ACC112 (cell line): ENCODE measurements around the gene ARHGEF33.

ENCODE experiments used
- H2AFZ ChIP-seq: fragments of 200-600 bp; sonication (generic); one replicate; pipeline ENCODE4 v1.6.0; 2017; ENCODE audit warnings: antibody characterized with exemption, low read length; ENCODE audit not compliant: unreplicated experiment
- H3K27ac ChIP-seq: fragments of 200-600 bp; sonication (generic); 2 replicates; pipeline ENCODE4 v1.5.1; 2014; ENCODE audit warnings: low read depth, mild to moderate bottlenecking, antibody characterized with exemption, low read length, moderate library complexity
- H3K27me3 ChIP-seq: fragments of 200-600 bp; sonication (generic); 2 replicates; pipeline ENCODE4 v1.6.1; 2014; ENCODE audit warnings: mild to moderate bottlenecking, antibody characterized with exemption, low read length, moderate library complexity, mixed read lengths; ENCODE audit not compliant: insufficient read depth
- H3K36me3 ChIP-seq: fragments of 200-600 bp; sonication (generic); 2 replicates; pipeline ENCODE4 v1.6.1; 2016; ENCODE audit warnings: mild to moderate bottlenecking, antibody characterized with exemption, low read length, moderate library complexity, mixed read lengths; ENCODE audit not compliant: insufficient read depth
- H3K4me1 ChIP-seq: fragments of 200-600 bp; sonication (generic); one replicate; pipeline ENCODE4 v1.6.1; 2016; ENCODE audit warnings: low read length, mixed read lengths; ENCODE audit not compliant: insufficient read depth, unreplicated experiment, control insufficient read depth
- H3K4me3 ChIP-seq: fragments of 200-600 bp; sonication (generic); 2 replicates; pipeline ENCODE4 v1.5.1; 2014; ENCODE audit warnings: mild to moderate bottlenecking, low read depth, low read length
- H3K79me2 ChIP-seq: fragments of 200-600 bp; sonication (generic); one replicate; pipeline ENCODE4 v1.6.0; 2016; ENCODE audit warnings: low read length; ENCODE audit not compliant: control insufficient read depth, unreplicated experiment, insufficient read depth

The ARHGEF33 gene

DNA sequence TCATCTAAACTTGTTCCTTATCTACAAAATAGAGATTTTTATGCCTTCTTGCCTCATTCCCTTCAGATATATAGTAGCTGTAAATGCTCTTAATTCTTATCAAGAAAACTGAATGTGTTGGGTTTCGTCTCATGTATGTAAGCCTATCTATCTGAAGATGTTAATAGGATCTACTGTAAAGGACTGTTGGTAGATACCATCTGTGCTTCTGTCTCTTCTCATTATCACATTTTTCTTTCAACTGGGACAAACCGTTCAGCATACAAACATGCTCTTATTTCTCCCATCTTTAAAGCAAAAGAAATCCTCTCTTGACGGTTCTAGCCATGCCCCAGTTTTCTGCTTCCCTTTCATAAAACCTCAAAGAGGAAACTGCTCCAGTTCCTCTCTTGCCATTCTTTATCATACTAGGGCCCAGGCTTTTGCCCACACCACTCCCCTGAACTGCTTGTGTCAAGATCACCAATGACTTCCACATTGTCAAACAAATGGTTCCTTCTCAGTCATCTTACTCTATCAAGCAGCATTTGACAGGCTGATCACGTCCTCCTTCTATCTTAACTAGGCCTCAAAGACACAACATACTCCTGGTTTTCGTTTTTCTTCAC lies 88.7 kb downstream of the ARHGEF33 start:
- Histone ChIP-seq H3K27me3 (no peaks in the 10 kb centered on the region), H2AFZ (no peak overlapping the region), H3K4me3 (no peak overlapping the region), H3K27ac (no peak overlapping the region), H3K4me1 (no peaks in the 10 kb centered on the region), H3K79me2 (no peaks in the 10 kb centered on the region), H3K36me3 (no peaks in the 10 kb centered on the region)

DNA sequence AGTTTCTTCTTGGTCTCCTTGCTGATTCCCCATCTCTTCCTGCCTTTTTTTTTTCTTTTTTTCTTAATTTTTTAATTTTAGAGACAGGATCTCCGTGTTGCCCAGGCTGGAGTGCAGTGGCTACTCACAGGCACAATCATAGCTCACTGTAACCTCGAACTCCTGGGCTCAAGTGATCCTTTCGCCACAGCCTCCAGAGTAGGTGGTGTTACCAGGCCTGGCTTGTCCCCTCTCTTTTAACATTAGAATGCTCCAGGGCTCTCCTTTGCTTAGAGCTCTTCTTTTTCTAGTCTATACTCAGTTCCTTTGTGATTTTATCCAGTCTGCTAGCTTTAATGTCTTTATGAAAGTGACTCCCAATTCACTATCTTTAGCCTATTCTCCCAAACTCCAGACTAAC lies 89.2 kb downstream of the ARHGEF33 start:
- Histone ChIP-seq H2AFZ (no peak overlapping the region), H3K27ac (no peak overlapping the region), H3K27me3 (no peaks in the 10 kb centered on the region), H3K36me3 (no peaks in the 10 kb centered on the region), H3K4me1 (no peaks in the 10 kb centered on the region), H3K79me2 (no peaks in the 10 kb centered on the region), H3K4me3 (no peak overlapping the region)

DNA sequence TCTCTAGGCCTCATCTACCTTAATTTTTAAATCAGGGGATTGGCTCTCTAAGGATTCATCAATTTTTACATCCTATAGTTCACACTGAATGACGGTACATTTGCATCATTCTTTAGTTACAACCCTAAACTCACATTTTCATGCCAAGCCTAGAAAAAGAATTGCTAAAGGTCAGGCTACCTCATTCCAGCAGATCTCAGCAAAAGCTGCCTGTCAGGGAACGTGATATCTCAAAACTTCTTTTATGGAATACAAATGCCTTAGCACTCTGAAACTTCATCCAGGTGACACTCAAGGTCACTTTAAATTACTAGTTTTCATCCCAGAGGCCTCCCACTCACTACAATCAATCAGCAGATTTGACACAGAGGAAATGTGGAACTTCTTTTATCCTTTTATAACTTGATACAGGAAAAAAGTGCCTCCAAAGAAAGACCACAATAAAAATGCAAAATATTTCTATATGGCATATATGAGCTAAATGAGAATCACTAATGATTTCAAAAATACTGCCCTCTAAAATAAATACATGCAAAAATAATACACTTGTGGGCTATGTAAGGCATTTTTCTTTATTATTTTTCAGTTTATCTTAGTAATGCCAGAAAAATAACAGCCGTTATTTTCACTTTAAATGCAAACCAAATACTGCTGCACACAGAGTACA lies 91.5 kb downstream of the ARHGEF33 start:
- H3K79me2 ChIP-seq, result no peaks in the 10 kb centered on the region
- no peaks in the 10 kb centered on the region for H3K4me1 ChIP-seq
- no peak overlapping the region for H3K4me3 ChIP-seq
- no peak overlapping the region for H3K27ac ChIP-seq
- no peaks in the 10 kb centered on the region for H3K27me3 ChIP-seq
- no peak overlapping the region for H2AFZ ChIP-seq
- H3K36me3 ChIP-seq, result peaks cover 12% of the 10 kb centered on the region; the same call in 1 of the 2 replicates

DNA sequence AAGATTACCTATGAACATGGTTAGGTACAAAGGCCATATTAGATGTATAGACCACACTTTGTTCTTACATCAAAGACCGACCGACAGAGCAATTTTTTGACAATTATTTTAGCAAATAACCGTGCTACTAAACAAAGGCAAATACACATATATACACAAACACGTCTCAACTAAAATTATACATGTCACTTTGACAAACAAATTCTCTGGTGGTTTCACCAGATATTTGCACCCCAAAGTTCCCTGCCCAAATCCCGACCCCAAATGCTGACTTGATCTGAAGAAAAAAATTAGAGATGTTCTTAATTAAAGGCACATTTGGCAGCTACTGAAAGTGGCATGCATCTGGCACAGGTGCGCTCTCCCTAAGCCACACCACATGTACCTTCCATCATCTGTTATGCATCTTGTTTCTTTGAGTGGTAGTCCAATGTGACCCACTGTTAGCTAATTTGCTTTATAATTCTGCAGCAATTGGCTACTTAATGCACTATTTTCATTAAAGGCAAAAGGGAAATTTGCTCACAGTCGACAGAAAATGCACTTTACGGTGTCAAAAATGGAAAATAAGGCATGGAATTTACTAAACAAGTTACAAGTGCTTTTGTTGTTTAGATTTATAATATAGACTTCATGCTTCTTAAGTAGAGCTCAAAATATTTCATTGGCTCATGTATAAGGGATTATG lies 92.1 kb downstream of the ARHGEF33 start:
- H3K27me3 ChIP-seq, result no peaks in the 10 kb centered on the region
- peaks cover 12% of the 10 kb centered on the region for H3K36me3 ChIP-seq
- H3K4me1 ChIP-seq, result no peaks in the 10 kb centered on the region
- no peak overlapping the region for H3K27ac ChIP-seq
- no peaks in the 10 kb centered on the region for H3K79me2 ChIP-seq
- no peak overlapping the region for H2AFZ ChIP-seq
- H3K4me3 ChIP-seq, result no peak overlapping the region

DNA sequence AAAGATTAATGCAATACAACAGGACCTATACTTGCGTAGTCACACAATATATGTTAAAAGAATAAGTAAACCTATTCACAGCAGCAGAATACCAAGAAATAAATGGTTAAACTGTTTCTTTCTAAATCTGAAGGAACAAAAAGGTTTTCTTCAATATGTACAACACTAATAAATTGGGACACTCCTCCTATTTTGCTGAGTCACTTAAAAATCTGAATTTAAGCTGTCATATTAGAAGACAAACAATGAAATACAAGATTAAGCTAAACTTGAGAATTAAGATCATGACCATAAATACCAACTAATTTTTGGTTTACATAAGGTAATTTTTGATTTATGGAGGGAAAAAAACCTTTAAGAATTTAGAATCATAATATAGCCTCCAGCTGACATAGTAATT lies 92.8 kb downstream of the ARHGEF33 start:
- Histone ChIP-seq H3K27me3 (no peaks in the 10 kb centered on the region), H3K36me3 (peaks cover 12% of the 10 kb centered on the region), H3K27ac (no peak overlapping the region), H3K4me3 (no peak overlapping the region), H2AFZ (no peak overlapping the region), H3K79me2 (no peaks in the 10 kb centered on the region), H3K4me1 (no peaks in the 10 kb centered on the region)

DNA sequence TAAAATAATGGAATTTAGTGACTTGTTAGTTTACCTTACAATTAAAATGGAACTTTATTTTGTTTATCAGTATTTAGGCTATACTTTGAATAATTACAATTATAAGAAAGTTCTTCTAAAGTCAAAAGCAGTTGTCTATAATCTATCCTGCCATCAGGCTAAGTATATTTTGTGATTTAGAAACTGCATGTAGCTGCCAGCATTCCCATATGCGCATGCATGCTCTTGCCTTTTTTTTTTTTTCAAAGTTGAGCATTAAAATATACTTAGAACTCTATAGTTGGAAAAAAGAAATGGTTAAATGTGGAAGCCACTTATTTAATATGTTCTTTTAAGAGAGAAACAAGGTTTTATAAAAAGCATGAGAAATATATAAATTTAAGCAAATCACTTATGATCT lies 99.0 kb downstream of the ARHGEF33 start:
- Histone ChIP-seq H3K4me3 (no peak overlapping the region), H3K4me1 (no peaks in the 10 kb centered on the region), H3K27me3 (no peaks in the 10 kb centered on the region), H2AFZ (no peak overlapping the region), H3K27ac (no peak overlapping the region), H3K79me2 (no peaks in the 10 kb centered on the region), H3K36me3 (peaks cover 12% of the 10 kb centered on the region)

DNA sequence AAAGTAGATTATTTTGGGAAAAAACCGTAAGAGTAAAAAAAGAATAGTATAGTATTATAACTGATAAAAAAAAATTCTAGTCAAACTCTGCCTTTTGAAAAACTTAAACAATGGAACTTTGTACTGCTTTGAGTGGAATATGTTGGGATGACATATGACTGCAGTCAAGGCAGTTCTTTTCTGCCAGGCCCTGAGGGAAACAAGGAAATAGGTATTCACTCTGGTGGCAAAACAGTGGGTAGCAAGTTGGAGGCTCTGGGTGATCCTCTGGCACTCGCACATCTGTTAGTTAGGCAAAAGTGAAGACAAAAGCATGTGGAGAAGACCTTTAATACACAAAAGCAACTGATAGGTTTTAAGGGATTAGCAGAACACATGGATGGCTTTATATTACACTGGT lies 102.2 kb downstream of the ARHGEF33 start:
- Histone ChIP-seq H3K4me3 (no peak overlapping the region), H3K27ac (no peak overlapping the region), H3K27me3 (no peaks in the 10 kb centered on the region), H3K36me3 (peaks cover 16% of the 10 kb centered on the region), H3K4me1 (no peaks in the 10 kb centered on the region), H2AFZ (no peak overlapping the region), H3K79me2 (no peaks in the 10 kb centered on the region)

DNA sequence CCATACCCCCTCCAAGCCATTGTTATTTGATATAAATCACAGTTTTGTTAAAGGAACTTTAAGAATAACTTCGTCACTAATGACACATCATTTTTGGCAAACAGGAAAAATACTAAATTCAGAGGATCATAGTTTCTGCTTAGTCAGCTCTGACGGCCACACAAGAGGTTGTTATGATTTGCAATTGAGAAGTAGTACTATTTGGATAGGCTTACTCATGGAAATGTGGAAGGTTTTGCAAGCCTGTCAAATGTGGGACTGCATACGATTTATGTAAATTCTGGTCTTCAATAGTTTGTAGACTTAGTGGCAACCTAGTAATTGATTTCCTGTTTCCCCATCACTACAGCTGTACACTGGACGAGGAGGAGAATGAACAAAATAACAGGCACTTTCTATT lies 108.1 kb downstream of the ARHGEF33 start:
- Histone ChIP-seq H3K27me3 (no peaks in the 10 kb centered on the region), H3K4me1 (peaks cover 12% of the 10 kb centered on the region), H3K4me3 (no peak overlapping the region), H3K79me2 (no peaks in the 10 kb centered on the region), H3K27ac (peak overlapping the region; percentile 91), H2AFZ (no peak overlapping the region), H3K36me3 (peaks cover 27% of the 10 kb centered on the region)

DNA sequence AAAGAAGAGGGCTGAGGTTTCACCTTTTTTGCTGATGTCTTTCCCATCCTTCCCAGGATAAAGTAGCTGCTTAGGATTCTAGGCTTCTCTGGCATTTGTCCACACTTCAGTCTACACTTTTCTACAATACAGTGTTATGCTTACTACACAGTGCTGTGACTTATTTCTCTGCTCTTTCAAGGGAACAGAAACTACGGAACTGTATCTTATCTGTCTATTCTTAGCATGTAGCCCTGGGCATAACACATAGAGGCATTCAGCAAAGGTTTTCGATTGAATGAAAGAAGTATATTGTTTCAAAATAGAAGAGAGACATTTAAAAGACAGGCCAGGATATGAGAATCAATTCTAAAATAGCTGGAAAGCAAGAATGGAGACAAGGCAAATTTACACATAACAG lies 110.9 kb downstream of the ARHGEF33 start:
- Histone ChIP-seq H3K79me2 (no peaks in the 10 kb centered on the region), H3K36me3 (peaks cover 26% of the 10 kb centered on the region), H3K27me3 (no peaks in the 10 kb centered on the region), H3K4me1 (peaks cover 12% of the 10 kb centered on the region), H3K27ac (no peak overlapping the region), H3K4me3 (no peak overlapping the region), H2AFZ (no peak overlapping the region)

DNA sequence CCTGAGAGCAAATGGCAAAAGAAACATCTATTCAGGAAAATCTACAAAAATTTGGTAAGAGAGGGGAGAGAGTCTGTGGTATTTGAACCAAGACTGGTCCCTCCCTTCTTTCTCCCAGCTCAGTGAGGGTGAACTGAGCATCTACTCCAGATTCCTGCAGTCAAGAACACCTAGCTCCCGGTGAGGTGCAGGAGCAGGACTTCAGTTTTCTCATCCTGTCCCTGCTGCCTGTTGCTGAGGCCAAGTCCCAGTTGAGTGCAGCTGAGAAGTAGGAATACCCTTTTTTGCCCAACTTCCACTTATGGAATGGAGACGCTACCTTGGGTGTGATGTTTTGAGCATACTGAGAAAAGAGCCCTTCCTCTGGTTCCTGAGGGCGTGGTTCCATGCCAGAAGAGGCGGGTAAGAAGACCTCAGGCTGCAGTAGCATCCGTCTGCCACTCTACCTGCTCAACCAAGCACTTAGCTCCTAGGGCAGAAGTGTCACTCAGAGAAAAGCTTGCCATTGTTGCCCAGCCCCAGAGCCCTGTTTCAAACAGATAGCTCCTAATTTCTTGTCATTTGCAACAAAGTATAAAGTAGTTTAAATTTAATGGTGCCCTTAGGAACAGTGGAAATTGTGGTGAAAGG lies 118.3 kb downstream of the ARHGEF33 start:
- no peaks in the 10 kb centered on the region for H3K79me2 ChIP-seq
- peaks cover 26% of the 10 kb centered on the region for H3K36me3 ChIP-seq
- no peaks in the 10 kb centered on the region for H3K4me1 ChIP-seq
- H3K27ac ChIP-seq, result no peak overlapping the region
- no peaks in the 10 kb centered on the region for H3K27me3 ChIP-seq
- H2AFZ ChIP-seq, result no peak overlapping the region
- H3K4me3 ChIP-seq, result no peak overlapping the region
